NCI-H1417 treated with DMSO at 0.1 percent for 48 hours (cell line): ENCODE results near the gene EMC10.
A peak's percentile ranks its signal among the peaks of the same experiment; 100 is the strongest.
"Not testable (repeated sequence)": the region's sequence is repeated elsewhere in the genome, so short reads cannot be mapped to it uniquely, and the experiment has no call there.

Source experiments
- DNase-seq: peaks from one replicate; lab custom pipeline; 2025; lab: John Stamatoyannopoulos, UW

Gene EMC10

GRCh38 chr19:50515168-50515561 lies 38.9 kb downstream of the EMC10 start:
- no peak for DNase-seq

DNA sequence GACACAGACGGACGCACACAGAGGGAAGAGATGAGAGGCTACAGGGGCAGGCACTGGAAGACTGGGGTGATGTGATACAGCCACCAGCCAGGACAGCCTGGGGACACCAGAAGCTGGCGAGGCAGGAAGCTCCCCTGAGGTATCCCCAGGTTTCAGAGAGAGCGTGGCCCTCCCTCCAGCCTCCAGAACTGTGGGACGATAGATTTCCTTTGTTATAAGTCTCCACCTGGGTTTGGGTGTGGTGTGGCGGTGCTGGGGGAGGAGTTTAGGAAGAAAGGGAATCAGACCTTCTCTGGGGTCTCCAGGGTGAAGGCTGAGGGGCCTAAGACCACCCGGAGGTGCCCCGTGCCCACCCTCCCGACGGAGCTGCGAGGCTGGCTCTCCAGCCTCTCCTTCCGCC lies 40.1 kb downstream of the EMC10 start:
- no peak for DNase-seq

DNA sequence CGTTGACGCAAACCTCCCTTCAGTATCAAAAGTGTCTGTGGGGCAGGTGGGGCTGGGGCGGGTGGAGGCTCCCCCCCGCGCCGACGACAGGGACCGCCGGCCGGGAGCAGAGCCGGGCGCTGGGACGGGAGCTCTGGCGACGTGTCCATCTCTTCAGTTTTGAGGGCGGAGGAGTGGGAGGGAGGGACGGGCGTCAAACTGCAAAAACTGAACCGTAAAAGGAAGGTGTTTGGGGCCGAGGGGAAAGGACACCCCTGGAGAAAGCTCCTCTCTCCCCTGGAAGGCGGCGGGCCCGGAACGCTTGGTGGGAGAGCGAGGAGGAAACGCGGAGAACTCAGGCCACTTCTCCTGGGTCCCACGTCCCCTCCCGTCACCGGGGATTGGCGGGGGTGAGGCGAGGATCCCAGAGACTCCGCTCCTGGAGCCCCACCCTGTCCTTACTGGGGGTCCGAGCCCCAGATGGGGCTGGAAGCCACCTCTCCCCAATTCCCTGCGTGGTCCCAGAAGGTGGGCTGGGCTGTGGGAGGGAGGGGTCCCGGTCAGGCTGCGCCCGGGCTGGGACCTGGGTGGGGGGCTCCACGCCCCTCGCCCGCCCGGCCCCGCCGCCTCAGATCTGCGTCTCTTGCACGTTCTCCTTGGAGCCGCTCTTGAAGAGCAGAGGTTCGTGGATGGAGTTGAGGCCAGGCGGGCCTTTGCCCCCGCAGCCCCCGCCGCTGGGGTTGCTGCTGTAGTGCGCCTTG lies 40.8 kb downstream of the EMC10 start:
- no peak for DNase-seq

DNA sequence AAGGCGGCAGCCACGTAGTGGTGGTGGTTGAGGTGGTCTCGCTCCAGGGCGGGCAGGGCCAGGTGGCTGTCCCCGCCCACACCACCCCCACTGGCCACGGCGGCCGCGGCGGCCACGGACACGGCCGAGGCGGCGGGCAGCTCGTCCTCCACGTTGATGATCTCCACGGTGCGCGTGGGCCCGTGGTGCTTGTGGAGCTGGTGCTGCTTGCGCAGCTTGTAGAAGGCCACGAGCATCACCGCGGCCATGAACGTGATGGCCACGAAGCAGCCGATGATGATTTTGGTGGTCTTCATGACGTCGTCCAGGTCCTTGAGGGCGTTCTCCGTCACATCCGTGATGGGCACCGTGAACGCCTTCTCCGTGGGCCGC lies 41.4 kb downstream of the EMC10 start:
- DNase-seq: no peak

- no peak for DNase-seq
Observed at GRCh38 chr19:50518091-50519005, 42.0 kb downstream of the EMC10 start.

DNA sequence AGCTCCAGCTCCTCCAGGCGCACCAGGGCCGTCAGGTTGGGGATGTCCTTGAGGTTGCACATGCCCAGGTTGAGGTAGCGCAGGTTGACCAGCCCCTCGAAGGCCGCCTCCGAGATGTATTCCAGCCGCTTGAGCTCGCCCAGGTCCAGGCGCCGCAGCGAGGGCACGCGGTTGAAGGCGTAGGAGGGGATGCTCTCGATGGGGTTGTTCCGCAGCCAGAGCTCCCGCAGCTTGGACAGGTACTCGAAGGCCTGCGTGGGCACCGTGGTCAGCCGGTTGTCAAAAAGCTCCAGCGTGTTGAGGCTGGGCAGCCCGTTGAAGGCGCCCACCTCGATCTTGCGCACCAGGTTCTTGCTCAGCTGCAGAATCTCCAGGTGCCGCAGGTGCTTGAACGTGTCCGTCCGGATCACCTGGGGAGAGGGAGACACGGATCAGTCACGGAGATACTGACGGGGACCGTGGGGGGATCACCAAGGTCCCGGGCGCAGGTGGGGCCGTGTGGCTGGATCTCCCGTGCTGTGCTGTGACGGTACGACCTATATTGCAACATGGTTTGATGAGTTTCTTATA lies 42.8 kb downstream of the EMC10 start:
- DNase-seq: no peak

DNA sequence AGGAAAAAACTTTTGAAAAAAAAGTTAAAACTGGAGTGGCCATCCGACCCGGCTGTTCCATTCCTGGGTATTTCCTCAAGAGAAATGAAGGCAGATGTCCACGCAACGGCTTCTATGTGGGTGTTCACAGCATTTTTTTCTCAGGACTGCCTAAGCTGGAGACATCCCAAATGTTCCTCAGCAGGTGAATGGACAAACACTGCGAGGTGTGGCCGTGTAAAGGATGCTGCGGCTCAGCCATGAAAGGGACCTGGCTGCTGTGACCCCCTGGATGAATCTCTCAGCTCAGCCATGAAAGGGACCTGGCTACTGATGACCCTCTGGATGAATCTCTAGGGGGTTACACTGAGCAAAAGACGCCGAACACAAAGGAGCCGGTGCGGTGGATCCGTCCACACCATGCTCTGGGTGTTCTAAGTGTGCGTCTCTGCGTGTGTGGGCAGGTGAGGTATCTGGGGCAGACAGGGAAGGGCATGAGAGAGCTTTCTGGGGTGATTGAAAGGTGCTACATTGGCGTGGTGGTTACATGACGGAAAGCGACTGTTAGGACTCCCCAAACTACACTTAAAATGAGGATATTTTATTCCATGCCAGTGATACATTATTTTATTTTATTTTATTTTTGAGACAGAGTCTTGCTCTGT lies 44.6 kb downstream of the EMC10 start:
- DNase-seq: no peak

GRCh38 chr19:50522881-50523280 lies 46.6 kb downstream of the EMC10 start:
- DNase-seq: no peak

DNA sequence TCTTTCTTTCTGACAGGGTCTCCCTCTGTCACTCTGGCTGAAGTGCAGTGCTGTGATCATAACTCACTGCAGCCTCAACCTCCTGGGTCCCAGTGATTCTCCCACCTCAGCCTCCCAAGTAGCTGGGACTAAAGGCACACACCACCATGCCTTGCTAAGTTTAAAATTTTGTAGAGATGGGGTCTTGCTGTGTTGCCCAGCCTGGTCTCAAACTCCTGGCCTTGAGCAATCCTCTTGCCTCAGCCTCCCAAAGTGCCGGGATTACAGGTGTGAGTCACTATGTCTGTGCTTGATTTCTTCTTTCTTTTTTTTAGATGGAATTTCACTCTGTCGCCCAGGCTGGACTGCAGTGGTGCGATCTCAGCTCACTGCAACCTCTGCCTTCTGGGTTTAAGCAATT lies 51.7 kb downstream of the EMC10 start:
- DNase-seq: not testable (repeated sequence)

- DNase-seq: no peak
Observed at GRCh38 chr19:50531171-50531612, 54.9 kb downstream of the EMC10 start.

GRCh38 chr19:50532952-50533351 lies 56.6 kb downstream of the EMC10 start:
- no peak for DNase-seq

DNA sequence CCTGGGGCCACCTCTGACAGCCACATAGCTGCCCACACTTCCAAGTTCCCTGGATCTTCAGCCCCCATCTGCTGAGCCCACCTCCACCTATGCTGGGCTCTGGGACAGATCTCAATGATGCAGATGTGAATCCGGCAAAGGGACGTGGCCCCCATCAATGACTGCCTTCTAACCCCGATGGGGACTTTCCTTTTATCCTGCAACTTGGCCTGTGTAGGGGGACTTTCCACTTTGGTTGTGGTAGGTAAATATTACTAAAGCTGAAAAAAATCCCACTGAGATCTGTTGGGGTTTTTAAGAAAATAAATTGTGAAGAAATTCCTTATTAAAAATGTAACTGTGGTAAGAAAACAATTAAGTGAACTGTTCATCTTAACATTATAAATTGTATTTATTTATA lies 58.2 kb downstream of the EMC10 start:
- DNase-seq: no peak

DNA sequence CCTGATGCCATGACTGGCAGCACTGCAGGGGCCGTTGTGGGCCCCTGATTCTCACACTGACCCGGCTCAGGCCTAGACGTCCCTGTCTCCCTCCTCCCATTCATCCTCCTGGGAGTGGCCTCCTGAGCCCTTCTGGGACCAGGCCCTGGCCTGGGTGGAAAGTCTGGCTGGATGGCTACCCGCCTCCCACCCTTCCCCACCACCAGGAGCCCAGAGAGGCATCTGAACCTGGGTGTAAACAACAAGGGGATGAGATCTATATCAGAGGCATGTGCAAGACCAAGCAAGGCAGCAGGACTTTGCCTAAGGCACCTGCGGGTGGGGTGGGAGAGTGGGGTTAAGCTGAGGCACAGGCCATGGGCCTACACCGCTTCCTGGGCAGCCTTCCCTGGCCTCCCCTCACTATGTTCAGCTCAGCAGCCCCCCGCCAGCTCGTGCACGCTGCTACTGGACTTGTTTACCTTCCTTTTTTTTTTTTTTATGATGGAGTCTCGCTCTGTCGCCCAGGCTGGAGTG lies 59.4 kb downstream of the EMC10 start:
- no peak for DNase-seq

- no peak for DNase-seq
Observed at GRCh38 chr19:50536662-50537305, 60.5 kb downstream of the EMC10 start.

GRCh38 chr19:50537306-50537685 lies 61.0 kb downstream of the EMC10 start:
- DNase-seq: no peak

GRCh38 chr19:50537769-50538230 lies 61.5 kb downstream of the EMC10 start:
- DNase-seq: peak; percentile 14
